Ascending aorta (tissue), 2 donors: ENCODE data around the gene SCRT2. TPM values are rescaled to one million over a fixed set of nuclear protein-coding genes. Genes with fewer than 3 reads are reported as not detected.

Experiments
- DNase-seq, 2 donors: peaks; one replicate each; pipeline ENCODE4 v3.0.0-alpha.2; 2019; ENCODE audit warnings: low spot score in 2 of 2
- H3K27ac ChIP-seq, 2 donors: fragments of 200-600 bp; sonication (generic); one replicate each; pipeline ENCODE4 v1.5.1; 2016 to 2017; ENCODE audit warnings: mild to moderate bottlenecking in 1 of 2
- H3K27me3 ChIP-seq: fragments of 200-600 bp; sonication (generic); one replicate; pipeline ENCODE4 v1.5.1; 2017
- H3K36me3 ChIP-seq, 2 donors: fragments of 200-600 bp; sonication (generic); one replicate each; pipeline ENCODE4 v1.5.1; 2016
- H3K4me1 ChIP-seq, 2 donors: fragments of 200-600 bp; sonication (generic); one replicate each; pipeline ENCODE4 v1.5.1; 2016 to 2017; ENCODE audit warnings: mild to moderate bottlenecking in 1 of 2
- H3K4me3 ChIP-seq, 2 donors: fragments of 200-600 bp; sonication (generic); one replicate each; pipeline ENCODE4 v1.5.1; 2016 to 2017; ENCODE audit warnings: mild to moderate bottlenecking in 1 of 2
- H3K9me3 ChIP-seq, 2 donors: fragments of 200-600 bp; sonication (generic); one replicate each; pipeline ENCODE4 v1.5.1; 2016
- intact Hi-C: fragments of 100-400 bp; cut with DNase I; formaldehyde crosslinking; loops from one replicate; pipeline ENCODE4 v1.15.1; 2023
- total RNA-seq: library from RNA; depleted of rRNA; stranded (reverse); fragments of >200 nt; gene quantifications from one replicate; pipeline ENCODE4 v1.1.0, GENCODE V29; 2016
- TF ChIP-seq, protein P1 (sequence below), 3 experiments: fragments of 200-600 bp in 2 of 3; fragments of 450-650 bp in 1 of 3; sonication (generic) in 2 of 3; IDR thresholded peaks; one replicate each; pipeline ENCODE4 v1.5.1; 2016 to 2019; ENCODE audit warnings: antibody characterized with exemption in 3 of 3, mild to moderate bottlenecking in 1 of 3, moderate library complexity in 1 of 3

Gene SCRT2
- total RNA-seq, 1 donor from 2014 or later = not detected

DNA sequence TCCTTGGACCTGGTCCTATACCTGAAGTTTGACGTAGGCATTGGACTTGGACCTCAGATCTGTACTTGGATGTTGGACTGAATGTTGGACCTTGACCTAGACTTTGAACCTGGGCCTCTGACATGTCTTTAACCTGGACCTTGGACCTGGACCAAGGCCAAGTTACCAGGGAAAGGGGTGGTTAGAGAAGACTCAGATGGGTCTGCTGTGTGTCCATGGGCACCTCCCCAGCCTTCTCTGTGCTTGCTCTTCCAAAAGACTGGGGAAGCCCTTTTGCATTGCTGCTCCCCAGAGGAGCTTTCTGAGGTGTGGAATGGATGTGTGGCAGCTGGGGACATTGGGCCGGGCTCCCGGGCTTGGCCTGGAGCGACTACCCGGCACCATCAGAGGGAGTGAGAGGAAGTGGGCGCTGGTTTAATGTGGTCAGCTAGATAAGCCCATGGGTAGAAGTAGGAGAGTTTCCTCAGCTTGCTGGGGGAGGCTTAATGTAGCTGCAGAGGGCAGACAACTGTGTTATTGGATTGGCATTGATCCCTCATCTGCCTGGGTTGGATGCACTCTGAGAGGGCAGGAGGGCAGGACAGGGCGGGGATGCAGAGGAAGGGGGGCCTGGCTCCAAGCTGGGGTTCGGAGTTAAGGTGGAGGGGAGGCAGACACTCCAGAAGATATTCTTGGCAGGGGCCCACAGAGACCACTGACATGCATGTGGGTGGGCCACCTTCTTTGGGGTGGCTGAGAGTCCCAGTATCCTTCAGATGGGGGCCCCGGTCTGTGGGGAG, 4.2 kb downstream of the SCRT2 start:
- Histone ChIP-seq H3K27me3 (peaks cover 3% of the 10 kb centered on the region), H3K36me3 (no peaks in the 10 kb centered on the region), H3K9me3 (no peaks in the 10 kb centered on the region), H3K4me3 (no peak overlapping the region), H3K4me1 (peaks cover 0 to 5% of the 10 kb centered on the region in 2 donors), H3K27ac (no peak overlapping the region)
- DNase-seq = no peak
- TF ChIP-seq, protein P1, sequence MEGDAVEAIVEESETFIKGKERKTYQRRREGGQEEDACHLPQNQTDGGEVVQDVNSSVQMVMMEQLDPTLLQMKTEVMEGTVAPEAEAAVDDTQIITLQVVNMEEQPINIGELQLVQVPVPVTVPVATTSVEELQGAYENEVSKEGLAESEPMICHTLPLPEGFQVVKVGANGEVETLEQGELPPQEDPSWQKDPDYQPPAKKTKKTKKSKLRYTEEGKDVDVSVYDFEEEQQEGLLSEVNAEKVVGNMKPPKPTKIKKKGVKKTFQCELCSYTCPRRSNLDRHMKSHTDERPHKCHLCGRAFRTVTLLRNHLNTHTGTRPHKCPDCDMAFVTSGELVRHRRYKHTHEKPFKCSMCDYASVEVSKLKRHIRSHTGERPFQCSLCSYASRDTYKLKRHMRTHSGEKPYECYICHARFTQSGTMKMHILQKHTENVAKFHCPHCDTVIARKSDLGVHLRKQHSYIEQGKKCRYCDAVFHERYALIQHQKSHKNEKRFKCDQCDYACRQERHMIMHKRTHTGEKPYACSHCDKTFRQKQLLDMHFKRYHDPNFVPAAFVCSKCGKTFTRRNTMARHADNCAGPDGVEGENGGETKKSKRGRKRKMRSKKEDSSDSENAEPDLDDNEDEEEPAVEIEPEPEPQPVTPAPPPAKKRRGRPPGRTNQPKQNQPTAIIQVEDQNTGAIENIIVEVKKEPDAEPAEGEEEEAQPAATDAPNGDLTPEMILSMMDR (IDR thresholded peaks at IDR 0.05) = no peak
- intact Hi-C loops = no loop called here

DNA sequence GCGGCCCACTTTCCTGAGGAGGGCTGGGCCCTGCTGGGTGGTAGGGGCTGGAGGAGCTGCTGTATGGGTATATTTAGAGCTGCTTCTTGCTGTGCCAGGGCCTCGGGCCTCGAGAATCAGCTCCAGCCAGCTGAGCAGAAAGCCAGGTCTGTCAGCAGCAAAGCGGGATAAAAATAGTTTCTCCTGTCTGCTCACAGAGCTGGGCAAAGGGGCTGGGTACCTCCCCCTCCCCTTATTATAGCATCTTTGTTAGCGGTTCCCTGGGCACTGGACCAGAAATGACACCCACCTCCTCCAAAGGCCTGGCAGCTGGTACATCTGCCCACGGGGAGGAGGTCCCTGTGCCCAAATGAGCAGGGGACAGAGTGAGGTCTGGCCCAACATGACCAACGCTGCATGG, 6.0 kb downstream of the SCRT2 start:
- intact Hi-C loops = loop anchor here (5.0 kb wide), 1 partner anchor 317 kb away; no protein-coding TSS in a partner anchor
- TF ChIP-seq, protein P1 (IDR thresholded peaks at IDR 0.05) = no peak
- no peak for DNase-seq
- Histone ChIP-seq H3K4me3 (no peak overlapping the region), H3K4me1 (no peaks in the 10 kb centered on the region), H3K27me3 (peaks cover 5% of the 10 kb centered on the region), H3K27ac (no peak overlapping the region), H3K36me3 (no peaks in the 10 kb centered on the region), H3K9me3 (no peaks in the 10 kb centered on the region)

DNA sequence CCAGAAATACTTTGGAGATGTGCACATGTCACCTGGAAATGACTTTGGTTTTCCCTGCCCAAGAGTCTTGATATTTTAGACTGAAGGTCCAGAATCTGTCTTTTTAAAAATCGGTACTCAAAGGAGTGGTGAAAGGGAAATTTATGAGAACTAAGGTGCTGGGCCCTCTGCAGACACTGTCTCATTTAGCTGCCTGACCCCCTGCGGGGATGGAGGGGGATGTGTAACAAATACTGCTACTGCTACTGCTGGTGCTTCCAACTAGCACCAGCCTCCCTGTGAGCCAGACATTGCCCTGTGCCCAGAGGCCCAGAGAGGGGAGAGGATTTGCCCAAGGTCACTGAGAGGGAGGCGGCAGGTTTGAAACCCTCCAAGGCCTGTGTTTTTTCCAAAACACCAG, 7.0 kb downstream of the SCRT2 start:
- no peak for DNase-seq
- TF ChIP-seq, protein P1 (IDR thresholded peaks at IDR 0.05) = no peak
- H3K27ac ChIP-seq = no peak overlapping the region
- intact Hi-C loops = loop anchor here (5.0 kb wide), 1 partner anchor 316 kb away; no protein-coding TSS in a partner anchor
- H3K27me3 ChIP-seq = peaks cover 10% of the 10 kb centered on the region
- H3K9me3 ChIP-seq = no peaks in the 10 kb centered on the region
- H3K36me3 ChIP-seq = no peaks in the 10 kb centered on the region
- no peaks in the 10 kb centered on the region for H3K4me1 ChIP-seq
- no peak overlapping the region for H3K4me3 ChIP-seq

DNA sequence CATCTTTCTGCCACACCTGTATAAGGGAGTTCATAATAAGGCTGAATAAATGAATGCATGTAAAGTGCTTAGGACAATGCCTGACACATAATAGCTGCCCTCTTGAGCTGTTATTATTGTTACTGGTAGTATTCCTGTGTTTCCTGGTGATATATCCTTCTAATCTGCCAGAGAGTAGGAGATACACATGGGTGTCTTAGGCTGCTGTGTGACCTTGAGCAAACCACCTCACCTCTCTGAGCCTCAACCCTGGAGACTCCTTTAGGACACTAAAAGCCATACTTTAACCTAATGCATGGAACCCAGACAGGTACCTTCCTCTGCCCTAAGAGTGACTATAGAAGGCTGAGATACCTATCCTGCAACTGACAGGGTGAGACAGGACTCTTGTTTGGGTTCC, 7.6 kb downstream of the SCRT2 start:
- intact Hi-C loops = loop anchor here (5.0 kb wide), 1 partner anchor 316 kb away; no protein-coding TSS in a partner anchor

DNA sequence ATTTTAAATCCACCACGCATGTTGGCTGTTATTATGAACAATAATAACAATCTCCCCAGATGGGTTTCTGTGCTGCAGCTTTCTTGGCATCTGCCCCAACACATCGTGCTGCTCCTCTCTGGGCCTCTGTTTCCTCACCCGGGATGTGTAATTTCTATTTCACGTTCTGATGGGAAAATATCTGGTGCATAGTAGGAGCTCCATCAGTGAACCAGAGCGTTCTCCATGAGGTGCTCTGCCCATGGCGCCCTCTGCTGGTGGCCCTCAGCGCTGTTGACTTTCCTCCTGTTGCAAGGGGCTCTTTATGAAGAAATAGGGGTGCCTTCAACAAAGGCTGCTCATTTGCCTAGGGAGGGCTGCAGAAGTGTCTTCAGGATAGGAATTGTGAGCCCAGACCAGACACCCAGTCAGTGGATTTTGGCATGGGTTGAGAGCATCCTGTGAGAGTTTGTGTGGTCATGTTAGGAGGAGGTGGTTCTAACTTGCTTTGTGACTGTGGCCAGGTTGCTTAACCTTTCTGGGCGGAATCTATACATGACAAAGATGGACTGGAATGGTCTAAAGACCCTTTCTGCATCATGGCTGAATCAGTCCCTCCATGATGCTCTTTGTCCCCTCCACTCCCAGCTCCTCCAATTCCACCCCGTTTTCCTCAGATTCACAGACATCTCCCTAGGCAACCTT, 8.1 kb downstream of the SCRT2 start:
- Histone ChIP-seq H3K4me1 (no peaks in the 10 kb centered on the region), H3K4me3 (no peak overlapping the region), H3K9me3 (no peaks in the 10 kb centered on the region), H3K27ac (no peak overlapping the region), H3K36me3 (no peaks in the 10 kb centered on the region), H3K27me3 (peaks cover 22% of the 10 kb centered on the region)
- intact Hi-C loops = loop anchor here (5.0 kb wide), 1 partner anchor 315 kb away; no protein-coding TSS in a partner anchor
- peak in 1 of 2 donors; percentile 72 for DNase-seq
- TF ChIP-seq, protein P1 (IDR thresholded peaks at IDR 0.05) = peak; percentile 33 to 66 (median 38)

More for the DNA sequence above, 7.6 kb downstream of the SCRT2 start:
- H3K27ac ChIP-seq = no peak overlapping the region
- H3K27me3 ChIP-seq = peaks cover 16% of the 10 kb centered on the region
- no peaks in the 10 kb centered on the region for H3K9me3 ChIP-seq
- H3K36me3 ChIP-seq = no peaks in the 10 kb centered on the region
- H3K4me1 ChIP-seq = no peaks in the 10 kb centered on the region
- TF ChIP-seq, protein P1 (IDR thresholded peaks at IDR 0.05) = no peak
- no peak for DNase-seq
- no peak overlapping the region for H3K4me3 ChIP-seq
